HG03565 (cell line): Measurements from ENCODE around the gene TTYH3.

ENCODE experiments used
- ATAC-seq: cut with Tn5 transposase; IDR thresholded peaks from one replicate; pipeline ENCODE4 v1.9.1; 2021; ENCODE audit warnings: mild to moderate bottlenecking, moderate library complexity; ENCODE audit not compliant: unreplicated experiment

TTYH3 gene

GRCh38 chr7:2646680-2647571 lies 15.1 kb downstream of the TTYH3 start:
- ATAC-seq: no peak

GRCh38 chr7:2647594-2648172 lies 15.9 kb downstream of the TTYH3 start:
- ATAC-seq: no peak

GRCh38 chr7:2649139-2649838 lies 17.5 kb downstream of the TTYH3 start:
- no peak for ATAC-seq

- ATAC-seq: no peak
These were observed 18.2 kb downstream of the TTYH3 start for GRCh38 chr7:2649991-2650390.

GRCh38 chr7:2650451-2650850 lies 18.7 kb downstream of the TTYH3 start:
- no peak for ATAC-seq

- no peak for ATAC-seq
These were observed 19.6 kb downstream of the TTYH3 start for GRCh38 chr7:2651336-2651735.

- no peak for ATAC-seq
These were observed 20.3 kb downstream of the TTYH3 start for GRCh38 chr7:2651847-2652735.

GRCh38 chr7:2652736-2653060 lies 20.9 kb downstream of the TTYH3 start:
- ATAC-seq: no peak

GRCh38 chr7:2654059-2654458 lies 22.3 kb downstream of the TTYH3 start:
- ATAC-seq: no peak

- ATAC-seq: no peak
These were observed 24.3 kb downstream of the TTYH3 start for GRCh38 chr7:2655870-2656614.

- ATAC-seq: no peak
These were observed 25.4 kb downstream of the TTYH3 start for GRCh38 chr7:2657208-2657607.

- no peak for ATAC-seq
These were observed 26.3 kb downstream of the TTYH3 start for GRCh38 chr7:2657920-2658671.

GRCh38 chr7:2658941-2659340 lies 27.2 kb downstream of the TTYH3 start:
- no peak for ATAC-seq

GRCh38 chr7:2659556-2660358 lies 28.0 kb downstream of the TTYH3 start:
- no peak for ATAC-seq

- ATAC-seq: no peak
These were observed 28.7 kb downstream of the TTYH3 start for GRCh38 chr7:2660359-2661095.

- ATAC-seq: no peak
These were observed 29.3 kb downstream of the TTYH3 start for GRCh38 chr7:2661096-2661449.

GRCh38 chr7:2661602-2662272 lies 30.0 kb downstream of the TTYH3 start:
- ATAC-seq: no peak
